NB4 (cell line): ENCODE results near the gene RPF1.

Experiments used
- CTCF ChIP-seq: IDR thresholded peaks from one replicate; pipeline ENCODE4 v1.5.1; 2012; ENCODE audit warnings: low read depth, low read length
- MAX ChIP-seq: IDR thresholded peaks from 2 replicates; pipeline ENCODE4 v1.6.1; 2011; ENCODE audit warnings: low read depth, low read length
- POLR2A ChIP-seq: IDR thresholded peaks from 2 replicates; pipeline ENCODE4 v1.6.1; 2011; ENCODE audit warnings: mild to moderate bottlenecking; ENCODE audit not compliant: insufficient read length; ENCODE audit errors: extremely low read depth

- no peak for TF ChIP-seq CTCF
- TF ChIP-seq POLR2A = no peak
- no peak for TF ChIP-seq MAX
These were observed 2.8 kb upstream of the RPF1 start for GRCh38 chr1:84476225-84476624.
